ENCODE data around the gene WLS. TPM values are rescaled to one million over a fixed set of nuclear protein-coding genes. Genes with fewer than 3 reads are reported as not detected.
"Not testable (repeated sequence)": the region's sequence is repeated elsewhere in the genome, so short reads cannot be mapped to it uniquely, and the experiment has no call there.

Gene WLS
- total RNA-seq, 1 donor from 2014 or later, result 341 TPM

DNA sequence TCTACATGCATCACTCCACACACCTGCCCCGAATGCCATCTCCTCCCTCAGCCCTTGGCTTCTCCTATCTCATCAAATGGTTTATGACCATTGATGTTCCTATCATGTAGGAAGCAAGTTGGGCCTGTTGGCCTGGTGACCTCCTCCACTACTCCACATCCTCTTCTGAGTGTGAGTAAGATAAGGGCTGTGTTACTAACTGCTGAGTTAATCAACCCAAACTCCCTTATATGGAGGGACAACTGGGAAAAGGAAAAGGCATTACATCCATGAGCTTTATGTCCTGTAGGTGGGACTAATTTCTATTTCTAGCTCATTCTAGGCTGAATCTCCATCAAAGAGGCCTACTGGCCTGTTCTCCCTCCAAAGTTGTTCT, 57.6 kb downstream of the WLS start:
- no peak for TF ChIP-seq CTCF (IDR thresholded peaks at IDR 0.05)
- H3K27ac Mint-ChIP-seq (ENCODE audit: unreplicated experiment), result peak overlapping the region; percentile 99
- no peaks in the 10 kb centered on the region for H3K9me3 Mint-ChIP-seq (ENCODE audit: unreplicated experiment)
- H3K36me3 Mint-ChIP-seq (ENCODE audit: unreplicated experiment), result peaks cover 7% of the 10 kb centered on the region
- no peak overlapping the region for H3K4me3 Mint-ChIP-seq (ENCODE audit: unreplicated experiment)
- DNase-seq (ENCODE audit: extremely low spot score, unreplicated experiment), result no peak
- peaks cover 86% of the 10 kb centered on the region for H3K4me1 Mint-ChIP-seq (ENCODE audit: unreplicated experiment)
- H3K27me3 Mint-ChIP-seq (ENCODE audit: unreplicated experiment), result no peaks in the 10 kb centered on the region

DNA sequence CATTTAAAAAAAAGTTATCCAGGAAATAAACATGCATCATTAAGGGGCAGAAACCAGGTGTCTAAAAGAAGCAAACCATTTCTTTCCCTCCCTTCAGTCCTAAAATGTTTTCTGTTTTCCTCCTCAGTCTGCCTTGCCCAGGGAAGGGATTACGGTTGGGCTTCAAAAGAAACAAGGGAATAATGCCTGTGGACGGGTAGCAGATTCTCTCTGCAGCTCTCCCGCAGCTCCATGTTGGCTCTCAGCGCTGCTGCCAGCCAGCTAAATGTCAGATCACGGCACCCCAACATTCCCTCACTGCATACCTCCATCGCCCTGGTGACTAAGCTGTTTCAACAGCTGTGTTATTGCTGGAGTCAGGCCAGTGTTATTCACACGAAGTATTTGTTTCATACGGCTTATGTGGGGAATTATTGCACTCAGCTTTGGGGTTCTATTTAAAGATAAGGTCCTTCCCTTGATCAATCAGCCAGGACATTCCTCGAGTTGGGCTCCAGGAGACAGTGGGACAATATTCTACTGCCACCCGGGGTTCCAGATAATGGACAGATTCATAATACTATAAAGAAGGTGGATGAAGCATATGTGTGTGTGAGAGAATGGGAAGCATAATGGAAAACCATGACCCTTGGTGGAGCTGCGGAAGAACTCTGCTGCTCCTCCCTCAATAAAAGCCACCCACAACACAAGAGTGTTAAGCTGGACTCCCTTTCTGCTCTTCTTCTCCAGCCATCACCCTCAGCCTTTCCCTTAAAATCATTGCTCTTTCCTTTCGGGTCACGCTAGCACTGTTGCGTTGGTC, 58.2 kb downstream of the WLS start:
- no peaks in the 10 kb centered on the region for H3K27me3 Mint-ChIP-seq (ENCODE audit: unreplicated experiment)
- DNase-seq (ENCODE audit: extremely low spot score, unreplicated experiment), result peak; percentile 93
- peaks cover 6% of the 10 kb centered on the region for H3K36me3 Mint-ChIP-seq (ENCODE audit: unreplicated experiment)
- no peak for TF ChIP-seq CTCF (IDR thresholded peaks at IDR 0.05)
- peaks cover 86% of the 10 kb centered on the region for H3K4me1 Mint-ChIP-seq (ENCODE audit: unreplicated experiment)
- H3K9me3 Mint-ChIP-seq (ENCODE audit: unreplicated experiment), result no peaks in the 10 kb centered on the region
- peak overlapping the region; percentile 46 for H3K4me3 Mint-ChIP-seq (ENCODE audit: unreplicated experiment)
- H3K27ac Mint-ChIP-seq (ENCODE audit: unreplicated experiment), result peak overlapping the region; percentile 99

- peak overlapping the region; percentile 46 for H3K4me3 Mint-ChIP-seq (ENCODE audit: unreplicated experiment)
- H3K9me3 Mint-ChIP-seq (ENCODE audit: unreplicated experiment), result no peaks in the 10 kb centered on the region
- H3K27me3 Mint-ChIP-seq (ENCODE audit: unreplicated experiment), result no peaks in the 10 kb centered on the region
- H3K4me1 Mint-ChIP-seq (ENCODE audit: unreplicated experiment), result peaks cover 86% of the 10 kb centered on the region
- H3K27ac Mint-ChIP-seq (ENCODE audit: unreplicated experiment), result peak overlapping the region; percentile 99
- peaks cover 6% of the 10 kb centered on the region for H3K36me3 Mint-ChIP-seq (ENCODE audit: unreplicated experiment)
- no peak for DNase-seq (ENCODE audit: extremely low spot score, unreplicated experiment)
- no peak for TF ChIP-seq CTCF (IDR thresholded peaks at IDR 0.05)
These were observed 58.9 kb downstream of the WLS start for GRCh38 chr1:68173283-68173935.

DNA sequence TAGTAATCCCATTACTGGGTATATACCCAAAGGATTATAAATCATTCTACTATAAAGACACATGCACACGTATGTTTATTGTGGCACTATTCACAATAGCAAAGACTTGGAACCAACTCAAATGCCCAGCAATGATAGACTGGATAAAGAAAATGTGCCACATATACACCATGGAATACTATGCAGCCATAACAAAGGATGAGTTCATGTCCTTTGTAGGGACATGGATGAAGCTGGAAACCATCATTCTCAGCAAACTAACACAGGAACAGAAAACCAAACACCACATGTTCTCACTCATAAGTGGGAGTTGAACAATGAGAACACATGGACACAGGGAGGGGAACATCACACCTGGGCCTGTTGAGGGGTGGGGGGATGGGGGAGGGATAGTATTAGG, 60.5 kb downstream of the WLS start:
- H3K27me3 Mint-ChIP-seq (ENCODE audit: unreplicated experiment); H3K27ac Mint-ChIP-seq (ENCODE audit: unreplicated experiment); H3K36me3 Mint-ChIP-seq (ENCODE audit: unreplicated experiment); DNase-seq (ENCODE audit: extremely low spot score, unreplicated experiment); H3K4me3 Mint-ChIP-seq (ENCODE audit: unreplicated experiment); H3K9me3 Mint-ChIP-seq (ENCODE audit: unreplicated experiment): not testable (repeated sequence)
- peaks cover 86% of the 10 kb centered on the region for H3K4me1 Mint-ChIP-seq (ENCODE audit: unreplicated experiment)

GRCh38 chr1:68168545-68169171, 63.7 kb downstream of the WLS start:
- DNase-seq (ENCODE audit: extremely low spot score, unreplicated experiment), result no peak
- no peaks in the 10 kb centered on the region for H3K27me3 Mint-ChIP-seq (ENCODE audit: unreplicated experiment)
- H3K9me3 Mint-ChIP-seq (ENCODE audit: unreplicated experiment), result no peaks in the 10 kb centered on the region

More at GRCh38 chr1:68168545-68169171, 63.7 kb downstream of the WLS start:
- H3K27ac Mint-ChIP-seq (ENCODE audit: unreplicated experiment), result peak overlapping the region; percentile 90
- peaks cover 11% of the 10 kb centered on the region for H3K36me3 Mint-ChIP-seq (ENCODE audit: unreplicated experiment)
- no peak overlapping the region for H3K4me3 Mint-ChIP-seq (ENCODE audit: unreplicated experiment)
- no peak for TF ChIP-seq CTCF (IDR thresholded peaks at IDR 0.05)
- peaks cover 64% of the 10 kb centered on the region for H3K4me1 Mint-ChIP-seq (ENCODE audit: unreplicated experiment)

Measured in osteocyte (in vitro differentiated cells).